Lower leg skin (tissue), 4 donors: ENCODE measurements around the gene ATP6V1E1. TPM values are rescaled to one million over a fixed set of nuclear protein-coding genes. Genes with fewer than 3 reads are reported as not detected.

Source experiments
- DNase-seq, 2 donors: peaks; one replicate each; pipeline ENCODE4 v3.0.0-alpha.2; 2019; ENCODE audit warnings: low spot score in 2 of 2
- H3K4me3 ChIP-seq: fragments of 200-600 bp; sonication (generic); 2 replicates; pipeline ENCODE4 v1.5.1; 2017; ENCODE audit warnings: mild to moderate bottlenecking, low read depth; ENCODE audit not compliant: poor library complexity, severe bottlenecking
- CTCF ChIP-seq, 3 donors: fragments of 450-650 bp; IDR thresholded peaks; one replicate each; pipeline ENCODE4 v1.5.1; 2016; ENCODE audit warnings: antibody characterized with exemption in 3 of 3, mild to moderate bottlenecking in 3 of 3, moderate library complexity in 2 of 3
- POLR2A ChIP-seq, 2 donors: fragments of 450-650 bp; IDR thresholded peaks; one replicate each; pipeline ENCODE4 v1.6.1; 2016 to 2017; ENCODE audit warnings: antibody characterized with exemption in 2 of 2, mild to moderate bottlenecking in 1 of 2, moderate library complexity in 1 of 2
- WGBS, 2 donors: methylation state at CpG; one replicate each; pipeline ENCODE4 v1.1.5; 2018; 5-methylcytosine and 5-hydroxymethylcytosine counted together
- intact Hi-C: fragments of 100-400 bp; cut with DNase I; formaldehyde crosslinking; loops from one replicate; pipeline ENCODE4 v1.15.0; 2023; ENCODE audit warnings: low total_unique reads
- total RNA-seq, 4 donors: library from RNA; depleted of rRNA; stranded (reverse); fragments of >200 nt; gene quantifications; one replicate each; pipeline ENCODE4 v1.1.0, GENCODE V29; 2016

Gene ATP6V1E1
- total RNA-seq, 4 donors from 2014 or later: 113 to 136 (median 125) TPM

- WGBS, 2 donors: 76 to 77% methylated on average over 7 of the region's 7 CpGs
- intact Hi-C loops: loop anchor here (10.0 kb wide), 1 partner anchor 65 kb away; the partner anchor contains the start of gene SLC25A18
- no peak for DNase-seq
- H3K4me3 ChIP-seq: no peak overlapping the region
- TF ChIP-seq POLR2A (IDR thresholded peaks at IDR 0.05) (no peak), CTCF (IDR thresholded peaks at IDR 0.05) (no peak)
Observed at GRCh38 chr22:17629641-17630040, 1.1 kb upstream of the ATP6V1E1 start.

GRCh38 chr22:17629173-17629489, 582 bp upstream of the ATP6V1E1 start:
- no peak for DNase-seq
- intact Hi-C loops: loop anchor here (10.0 kb wide), 1 partner anchor 64 kb away; the partner anchor contains the start of gene SLC25A18
- peak overlapping the region; percentile 100 for H3K4me3 ChIP-seq
- no peak for TF ChIP-seq CTCF (IDR thresholded peaks at IDR 0.05)
- no peak for TF ChIP-seq POLR2A (IDR thresholded peaks at IDR 0.05)
- 0 to 3% methylated on average over 1 of the region's 1 CpG for WGBS, 2 donors

- DNase-seq: no peak
- peak overlapping the region; percentile 100 for H3K4me3 ChIP-seq
- 6 to 12% methylated on average over 24 of the region's 24 CpGs for WGBS, 2 donors
- TF ChIP-seq CTCF (IDR thresholded peaks at IDR 0.05) (no peak), POLR2A (IDR thresholded peaks at IDR 0.05) (no peak)
- intact Hi-C loops: loop anchor here (10.0 kb wide), 1 partner anchor 63 kb away; the partner anchor contains the start of gene SLC25A18
Observed at GRCh38 chr22:17627961-17628405, 566 bp downstream of the ATP6V1E1 start.

- DNase-seq: no peak
- no peak overlapping the region for H3K4me3 ChIP-seq
- TF ChIP-seq CTCF (IDR thresholded peaks at IDR 0.05) (no peak), POLR2A (IDR thresholded peaks at IDR 0.05) (no peak)
- 85 to 95% methylated on average over 7 of the region's 7 CpGs for WGBS, 2 donors
- intact Hi-C loops: no loop called here
Observed at GRCh38 chr22:17613280-17613679, 15.3 kb downstream of the ATP6V1E1 start.

- 28 to 64% methylated on average over 3 of the region's 3 CpGs for WGBS, 2 donors
- no peak for DNase-seq
- TF ChIP-seq POLR2A (IDR thresholded peaks at IDR 0.05) (no peak), CTCF (IDR thresholded peaks at IDR 0.05) (no peak)
- H3K4me3 ChIP-seq: no peak overlapping the region
- intact Hi-C loops: no loop called here
Observed at GRCh38 chr22:17612057-17612456, 16.5 kb downstream of the ATP6V1E1 start.

- intact Hi-C loops: no loop called here
- no peak for DNase-seq
- 90% methylated on average over 4 of the region's 4 CpGs for WGBS, 2 donors
- TF ChIP-seq CTCF (IDR thresholded peaks at IDR 0.05): no peak
- no peak for TF ChIP-seq POLR2A (IDR thresholded peaks at IDR 0.05)
- H3K4me3 ChIP-seq: no peak overlapping the region
Observed at GRCh38 chr22:17607891-17608521, 20.5 kb downstream of the ATP6V1E1 start.
